ENCODE data around the gene CPA5. TPM values are rescaled to one million over a fixed set of nuclear protein-coding genes. Genes with fewer than 3 reads are reported as not detected.

CPA5 gene
- total and polyA plus RNA-seq, 9 of the 15 experiments (the other 6 are each of a cell fraction or from before 2014, with no cell fraction given), result 0.13 to 2.4 (median 0.91) TPM

- DNase-seq (ENCODE audit: extremely low read depth in 1 of 4, low spot score in 3 of 4), result no peak
- H3K4me1 ChIP-seq (replicated peaks in 1 of 2; ENCODE audit: control insufficient read depth in 2 of 2, insufficient read depth in 2 of 2, low read length in 2 of 2), result no peaks in the 10 kb centered on the region
- no peaks in the 10 kb centered on the region for H3K79me2 ChIP-seq (ENCODE audit: control insufficient read depth, insufficient read depth, low read length)
- H3K4me2 ChIP-seq (ENCODE audit: insufficient read depth, low read length), result no peak overlapping the region
- TF ChIP-seq KLF16 (IDR thresholded peaks at IDR 0.05), result no peak
- TF ChIP-seq SNIP1 (IDR thresholded peaks at IDR 0.05; ENCODE audit: low read depth), result no peak
- no peak for TF ChIP-seq ZNF668 (CRISPR knock-in tag; IDR thresholded peaks at IDR 0.05)
- no peak for TF ChIP-seq GATA2 (CRISPR knock-in tag; IDR thresholded peaks at IDR 0.05)
- TF ChIP-seq ZNF121 (CRISPR knock-in tag; conservative IDR thresholded peaks at IDR 0.05), result no peak
- TF ChIP-seq KDM5B (IDR thresholded peaks at IDR 0.05; ENCODE audit: insufficient replicate concordance, low read depth, low read length), result no peak
- no peak for TF ChIP-seq ZEB2 (IDR thresholded peaks at IDR 0.05)
- TF ChIP-seq ZHX1 (conservative IDR thresholded peaks at IDR 0.05; ENCODE audit: low read length), result no peak
- no peak for TF ChIP-seq KLF1 (tag; IDR thresholded peaks at IDR 0.05)
- no peak for TF ChIP-seq ZNF778 (CRISPR knock-in tag; IDR thresholded peaks at IDR 0.05)
- no peak for TF ChIP-seq NCOA6 (IDR thresholded peaks at IDR 0.05)
- TF ChIP-seq DPF2 (IDR thresholded peaks at IDR 0.05), result no peak
- 20% methylated on average over 4 of the region's 4 CpGs for WGBS (ENCODE audit: insufficient coverage, low coverage, missing lambda C conversion rate)
- no TSS peak for BruUV-seq (replicated peaks)
- intact Hi-C loops (cut with micrococcal nuclease) (no loop called here), in situ Hi-C loops (cut with MboI) (no loop called here)
- no peaks in the 10 kb centered on the region for H4K20me1 ChIP-seq (replicated peaks; ENCODE audit: control insufficient read depth, insufficient read depth, low read length)
- ATAC-seq, result no peak
- H2AFZ ChIP-seq (ENCODE audit: low read depth, low read length), result no peak overlapping the region
- POLR2A ChIA-PET, result interaction anchor here (0.7 kb wide), 1 partner anchor 7 kb away, joined by 3 read pairs; no protein-coding TSS in a partner anchor
- H3K27me3 ChIP-seq (ENCODE audit: control insufficient read depth in 2 of 2, insufficient read depth in 2 of 2, low read length in 2 of 2), result peaks cover 0 to 4% of the 10 kb centered on the region in 2 experiments; a peak in 3 of 5 replicates
- no peak overlapping the region for H3K4me3 ChIP-seq
- CTCF ChIA-PET (ENCODE audit: low intra/inter-chr PET ratio), result no interaction called here
- no peak overlapping the region for H3K27ac ChIP-seq (ENCODE audit: extremely low read depth, low read depth, low read length)
- H3K9me1 ChIP-seq (ENCODE audit: control insufficient read depth, insufficient read depth, low read length), result no peaks in the 10 kb centered on the region
- no peaks in the 10 kb centered on the region for H3K9me3 ChIP-seq (replicated peaks; ENCODE audit: control insufficient read depth, insufficient read depth, low read depth, low read length)
- no peak for FAIRE-seq
- no peaks in the 10 kb centered on the region for H3K36me3 ChIP-seq (ENCODE audit: control insufficient read depth, insufficient read depth, low read length)
- no peak overlapping the region for H3K9ac ChIP-seq (ENCODE audit: insufficient read depth in 1 of 2, low read depth in 2 of 2, low read length in 2 of 2)
Observed at GRCh38 chr7:130409712-130410072, 65.1 kb downstream of the CPA5 start.

All from K562 (cell line).